Smooth muscle cell of the brain vasculature (primary cell): ENCODE measurements around the gene BTNL3.
"Not testable (repeated sequence)": the region's sequence is repeated elsewhere in the genome, so short reads cannot be mapped to it uniquely, and the experiment has no call there.

Experiments used
- DNase-seq: peaks from one replicate; pipeline ENCODE4 v3.0.0-alpha.2; 2012; ENCODE audit warnings: low read depth, low spot score

Gene BTNL3, protein sequence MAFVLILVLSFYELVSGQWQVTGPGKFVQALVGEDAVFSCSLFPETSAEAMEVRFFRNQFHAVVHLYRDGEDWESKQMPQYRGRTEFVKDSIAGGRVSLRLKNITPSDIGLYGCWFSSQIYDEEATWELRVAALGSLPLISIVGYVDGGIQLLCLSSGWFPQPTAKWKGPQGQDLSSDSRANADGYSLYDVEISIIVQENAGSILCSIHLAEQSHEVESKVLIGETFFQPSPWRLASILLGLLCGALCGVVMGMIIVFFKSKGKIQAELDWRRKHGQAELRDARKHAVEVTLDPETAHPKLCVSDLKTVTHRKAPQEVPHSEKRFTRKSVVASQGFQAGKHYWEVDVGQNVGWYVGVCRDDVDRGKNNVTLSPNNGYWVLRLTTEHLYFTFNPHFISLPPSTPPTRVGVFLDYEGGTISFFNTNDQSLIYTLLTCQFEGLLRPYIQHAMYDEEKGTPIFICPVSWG

DNA sequence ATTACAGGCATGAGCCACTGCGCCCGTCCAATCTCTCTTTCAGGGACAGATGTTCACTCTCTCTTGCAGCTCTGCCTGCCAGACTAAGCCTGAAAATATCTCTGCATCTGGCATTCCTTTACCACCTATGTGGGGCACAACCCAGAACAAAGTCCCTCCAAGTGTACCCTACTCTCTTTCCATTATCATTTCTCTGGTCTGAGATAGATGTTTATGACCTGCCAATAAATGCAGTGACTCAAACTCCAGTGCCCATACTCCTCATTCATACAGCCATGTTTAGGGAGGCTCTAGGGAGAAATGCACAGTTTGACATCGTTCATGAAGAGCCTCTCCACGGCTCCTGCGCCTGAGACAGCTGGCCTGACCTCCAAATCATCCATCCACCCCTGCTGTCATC lies at the start of gene BTNL3:
Gene BTNL3 (plus strand): TSS at position 255 of the 400 bp plus-strand sequence. CDS start 183 bp downstream, outside the sequence.
- DNase-seq, result no peak

DNA sequence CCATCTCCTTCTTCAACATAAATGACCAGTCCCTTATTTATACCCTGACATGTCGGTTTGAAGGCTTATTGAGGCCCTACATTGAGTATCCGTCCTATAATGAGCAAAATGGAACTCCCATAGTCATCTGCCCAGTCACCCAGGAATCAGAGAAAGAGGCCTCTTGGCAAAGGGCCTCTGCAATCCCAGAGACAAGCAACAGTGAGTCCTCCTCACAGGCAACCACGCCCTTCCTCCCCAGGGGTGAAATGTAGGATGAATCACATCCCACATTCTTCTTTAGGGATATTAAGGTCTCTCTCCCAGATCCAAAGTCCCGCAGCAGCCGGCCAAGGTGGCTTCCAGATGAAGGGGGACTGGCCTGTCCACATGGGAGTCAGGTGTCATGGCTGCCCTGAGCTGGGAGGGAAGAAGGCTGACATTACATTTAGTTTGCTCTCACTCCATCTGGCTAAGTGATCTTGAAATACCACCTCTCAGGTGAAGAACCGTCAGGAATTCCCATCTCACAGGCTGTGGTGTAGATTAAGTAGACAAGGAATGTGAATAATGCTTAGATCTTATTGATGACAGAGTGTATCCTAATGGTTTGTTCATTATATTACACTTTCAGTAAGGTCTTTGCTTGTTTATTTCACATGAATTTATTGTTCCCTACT lies 38.2 kb upstream of the BTNL3 start:
- no peak for DNase-seq

DNA sequence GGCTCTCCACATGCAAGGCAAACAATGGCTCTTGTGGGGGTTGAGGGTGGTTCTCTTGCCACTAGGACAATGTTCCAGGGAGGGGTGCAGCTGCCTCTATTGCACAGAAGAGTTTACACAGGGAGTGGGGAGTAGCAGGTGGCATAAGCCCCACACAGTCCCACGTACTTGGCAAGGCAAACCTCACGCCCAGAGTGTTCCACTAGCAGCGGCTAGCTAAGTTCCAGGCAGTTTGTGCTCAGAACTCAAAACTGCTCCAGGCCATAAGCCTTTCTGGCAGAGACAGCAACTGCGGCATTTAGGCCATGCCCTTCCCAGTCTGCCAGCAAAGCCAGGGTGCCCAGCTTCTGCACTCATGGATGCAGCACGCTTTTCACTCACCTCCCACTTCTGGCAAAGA lies 29.0 kb upstream of the BTNL3 start:
- no peak for DNase-seq

DNA sequence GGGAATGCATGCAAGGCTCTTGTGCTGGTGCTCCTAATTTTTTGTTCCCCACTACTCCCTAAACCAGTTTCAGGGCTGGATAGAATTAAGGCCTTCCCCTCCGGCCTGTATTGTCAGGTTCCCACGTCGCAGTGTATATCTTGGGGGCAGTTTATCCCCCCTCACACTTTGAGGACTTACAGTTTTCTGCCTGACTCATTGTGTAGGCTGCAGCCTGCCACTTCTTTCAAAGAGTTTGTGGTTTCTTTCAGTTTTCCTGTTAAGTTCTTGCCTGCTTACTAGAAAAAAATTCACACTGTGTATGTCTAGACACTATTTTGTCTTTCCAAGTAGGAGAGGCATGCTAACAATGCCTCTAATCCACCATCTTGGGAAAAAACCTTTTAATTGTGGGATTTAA lies 28.4 kb upstream of the BTNL3 start:
- no peak for DNase-seq

DNA sequence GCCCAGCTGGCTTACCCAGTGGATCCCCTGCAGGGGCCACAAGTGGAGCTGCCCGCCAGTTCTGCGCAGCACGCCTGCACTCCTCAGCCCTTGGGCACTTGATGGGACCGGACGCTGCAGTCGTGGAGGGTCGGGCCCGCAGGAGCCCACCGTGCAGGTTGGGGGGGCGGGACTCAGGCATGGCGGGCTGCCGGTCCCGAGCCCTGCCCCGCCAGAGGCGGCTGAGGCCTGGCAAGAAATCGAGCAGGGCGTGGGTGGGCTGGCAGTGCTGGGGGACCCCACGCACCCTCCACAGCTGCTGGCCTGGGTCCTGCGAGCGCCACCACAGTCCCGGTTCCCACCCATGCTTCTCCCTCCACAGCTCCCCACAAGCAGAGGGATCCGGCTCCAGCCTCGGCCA lies 19.2 kb upstream of the BTNL3 start:
- no peak for DNase-seq

DNA sequence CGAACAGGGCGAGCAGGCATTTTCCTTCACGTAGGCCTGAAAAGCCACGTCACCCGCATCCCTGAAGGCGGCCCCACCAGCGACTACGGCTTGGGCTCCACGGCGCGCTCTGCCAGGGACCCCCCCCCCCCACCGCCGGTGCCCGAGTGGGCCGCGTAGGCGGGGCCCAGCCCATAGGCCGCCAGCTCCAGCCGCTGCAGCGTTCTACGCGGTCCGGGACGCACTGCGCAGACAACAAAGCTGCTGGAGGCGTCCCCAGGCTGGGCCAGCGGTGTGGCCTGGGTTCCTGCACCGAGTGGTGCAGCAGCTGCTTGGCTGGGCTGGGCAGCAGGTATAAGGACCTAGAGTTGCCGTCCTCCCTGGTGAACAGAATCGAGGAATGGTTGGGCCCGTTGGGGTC lies 18.3 kb upstream of the BTNL3 start:
- DNase-seq, result no peak

DNA sequence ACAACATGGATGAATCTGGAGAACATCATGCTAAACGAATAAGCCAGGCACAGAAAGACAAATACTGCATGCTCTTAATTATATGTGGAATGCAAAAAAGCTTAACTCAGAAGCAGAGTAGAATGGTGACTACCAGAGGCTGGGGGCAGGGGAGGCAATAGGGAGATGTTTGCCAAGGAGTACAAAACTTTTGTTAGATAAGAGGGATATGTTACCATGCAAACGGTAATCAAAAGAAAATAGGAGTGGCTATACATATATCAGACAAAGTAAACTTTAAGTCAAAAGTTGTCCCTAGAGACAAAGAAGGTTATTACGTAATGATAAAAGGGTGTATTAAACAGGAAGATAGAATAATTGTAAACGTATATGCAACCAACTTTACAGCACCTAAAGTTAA lies 17.8 kb upstream of the BTNL3 start:
- DNase-seq, result no peak

DNA sequence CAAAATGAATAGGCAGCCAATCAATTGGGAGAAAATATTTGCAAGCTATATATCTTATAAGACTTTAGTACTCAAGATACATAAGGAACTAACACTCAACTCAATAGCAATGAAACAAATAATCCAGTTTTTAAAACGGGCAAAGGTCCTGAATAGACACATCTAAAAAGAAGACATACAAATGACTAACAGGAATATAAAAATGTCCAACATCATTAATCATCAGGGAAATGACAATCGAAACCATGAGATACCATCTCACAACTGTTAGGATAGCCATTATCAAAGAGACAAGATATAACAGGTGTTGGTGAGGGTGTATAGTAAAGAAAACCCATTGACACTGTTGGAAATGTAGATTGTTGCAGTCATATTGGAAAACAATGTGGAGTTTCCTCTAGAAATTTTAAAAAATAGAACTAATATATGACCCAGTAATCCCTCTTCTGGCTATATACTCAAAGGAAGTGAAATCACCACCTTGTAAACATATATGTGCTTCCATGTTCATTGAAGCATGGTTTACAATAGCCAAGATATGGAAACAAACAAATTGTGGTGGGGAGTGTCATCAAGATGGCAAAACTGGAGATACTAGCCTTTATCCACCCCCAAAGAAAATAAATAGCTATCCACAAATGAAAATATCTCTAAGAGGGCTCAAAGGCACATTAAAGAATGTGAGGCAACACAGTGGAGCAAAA lies 13.9 kb upstream of the BTNL3 start:
- no peak for DNase-seq

DNA sequence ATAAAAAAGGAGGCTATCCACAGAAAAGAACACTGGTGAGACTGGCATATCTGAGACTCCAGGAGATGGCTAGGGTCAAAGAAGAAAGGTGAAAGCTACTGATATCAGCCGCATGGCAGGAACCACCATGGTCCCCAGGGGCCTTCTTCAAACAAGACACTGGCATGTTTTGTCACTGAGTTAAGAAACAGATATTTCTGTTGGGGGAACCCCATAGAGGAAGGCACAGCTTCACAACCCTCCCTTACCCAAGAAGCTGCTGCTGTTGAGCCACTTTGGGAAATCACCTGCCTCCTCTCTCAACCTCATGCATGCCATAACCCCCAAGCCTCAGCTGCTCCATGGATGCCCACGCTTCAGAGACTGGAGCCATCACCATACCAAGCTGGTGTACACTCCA lies 13.3 kb upstream of the BTNL3 start:
- DNase-seq, result no peak

DNA sequence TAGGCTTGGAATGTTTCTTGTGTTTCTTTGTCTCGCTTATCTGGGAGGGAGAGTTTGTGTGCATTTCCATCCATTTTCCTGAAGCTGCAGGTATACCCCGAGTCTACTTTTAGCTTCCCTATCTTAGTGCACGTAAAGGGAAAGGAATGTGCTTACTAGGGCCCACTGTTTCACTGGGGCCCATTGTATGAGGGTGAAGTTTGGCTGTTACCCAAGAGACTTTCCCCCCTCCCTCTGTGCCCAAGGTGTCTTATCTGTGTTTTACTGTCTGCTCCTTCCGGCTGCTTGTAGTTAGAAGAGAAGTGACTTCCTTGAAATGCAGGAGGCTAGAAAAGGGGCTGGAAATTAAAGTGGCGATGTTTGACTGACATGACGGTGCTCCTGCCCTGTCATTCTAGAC lies 12.1 kb upstream of the BTNL3 start:
- no peak for DNase-seq

DNA sequence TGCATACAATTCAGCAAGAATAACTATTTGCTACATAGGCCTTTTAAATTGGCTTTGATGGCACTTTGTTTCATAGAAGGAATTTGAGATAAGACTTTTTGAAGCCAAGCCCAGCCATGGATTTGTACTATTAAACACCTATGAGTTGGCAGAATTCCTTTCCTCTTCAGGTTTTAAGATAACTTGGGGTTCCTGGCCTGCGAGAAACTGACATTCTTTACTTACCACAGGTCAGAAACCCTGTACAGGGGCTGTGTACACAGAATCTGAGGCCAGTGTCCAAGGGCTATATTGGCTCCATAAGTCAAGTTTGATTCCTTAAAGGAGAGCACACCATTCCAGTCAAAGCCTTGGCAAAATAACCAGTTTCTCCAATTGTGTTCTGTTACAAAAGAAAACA lies 10.8 kb upstream of the BTNL3 start:
- DNase-seq, result no peak

DNA sequence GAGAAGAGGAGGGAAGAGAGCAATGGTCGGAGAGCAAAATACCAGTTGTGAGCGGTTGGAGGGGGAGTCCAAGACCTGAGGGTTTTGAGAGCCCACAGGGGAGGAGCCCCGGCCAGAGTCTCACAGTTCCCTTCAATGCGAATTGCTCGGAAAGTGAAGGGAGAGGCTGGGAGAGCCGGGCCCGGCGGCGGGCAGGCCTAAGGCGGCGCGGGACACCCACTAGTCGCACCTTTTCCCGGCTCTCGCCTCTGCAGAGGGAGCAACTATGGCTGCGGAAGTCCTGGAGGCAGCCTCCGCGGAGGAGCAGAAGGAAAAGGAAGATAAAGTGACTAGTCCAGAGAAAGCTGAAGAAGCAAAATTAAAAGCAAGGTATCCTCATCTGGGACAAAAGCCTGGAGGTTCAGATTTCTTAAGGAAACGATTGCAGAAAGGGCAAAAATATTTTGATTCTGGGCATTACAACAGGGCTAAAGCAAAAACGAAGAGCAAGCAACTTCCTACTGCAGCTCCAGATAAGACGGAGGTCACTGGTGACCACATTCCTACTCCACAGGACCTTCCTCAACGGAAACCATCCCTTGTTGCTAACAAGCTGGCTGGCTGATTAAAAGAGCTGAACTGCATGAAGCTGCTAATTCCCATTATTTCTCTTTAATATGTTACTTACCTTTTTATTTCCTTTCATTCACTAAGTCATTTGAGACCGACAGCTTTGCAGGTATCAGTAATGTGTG lies 6.5 kb upstream of the BTNL3 start:
- no peak for DNase-seq

DNA sequence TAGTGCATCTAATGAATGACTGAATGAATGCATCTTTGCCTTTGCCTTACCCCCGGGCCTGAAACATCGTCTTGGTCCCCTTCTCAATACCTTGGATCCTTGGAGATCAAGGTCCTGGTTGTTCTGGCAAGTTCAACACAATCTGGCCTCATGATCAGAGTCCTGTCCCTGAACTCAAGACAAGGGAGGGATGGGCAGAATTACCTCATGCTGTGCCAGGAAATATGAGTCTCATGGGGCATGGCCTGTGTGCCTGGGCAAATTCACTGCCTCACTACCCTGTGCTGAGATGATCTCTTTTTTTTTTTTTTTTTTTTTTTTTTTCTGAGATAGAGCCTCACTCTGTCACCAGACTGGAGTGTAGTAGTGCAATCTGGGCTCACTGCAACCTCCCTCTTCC lies 630 bp upstream of the BTNL3 start:
- no peak for DNase-seq

DNA sequence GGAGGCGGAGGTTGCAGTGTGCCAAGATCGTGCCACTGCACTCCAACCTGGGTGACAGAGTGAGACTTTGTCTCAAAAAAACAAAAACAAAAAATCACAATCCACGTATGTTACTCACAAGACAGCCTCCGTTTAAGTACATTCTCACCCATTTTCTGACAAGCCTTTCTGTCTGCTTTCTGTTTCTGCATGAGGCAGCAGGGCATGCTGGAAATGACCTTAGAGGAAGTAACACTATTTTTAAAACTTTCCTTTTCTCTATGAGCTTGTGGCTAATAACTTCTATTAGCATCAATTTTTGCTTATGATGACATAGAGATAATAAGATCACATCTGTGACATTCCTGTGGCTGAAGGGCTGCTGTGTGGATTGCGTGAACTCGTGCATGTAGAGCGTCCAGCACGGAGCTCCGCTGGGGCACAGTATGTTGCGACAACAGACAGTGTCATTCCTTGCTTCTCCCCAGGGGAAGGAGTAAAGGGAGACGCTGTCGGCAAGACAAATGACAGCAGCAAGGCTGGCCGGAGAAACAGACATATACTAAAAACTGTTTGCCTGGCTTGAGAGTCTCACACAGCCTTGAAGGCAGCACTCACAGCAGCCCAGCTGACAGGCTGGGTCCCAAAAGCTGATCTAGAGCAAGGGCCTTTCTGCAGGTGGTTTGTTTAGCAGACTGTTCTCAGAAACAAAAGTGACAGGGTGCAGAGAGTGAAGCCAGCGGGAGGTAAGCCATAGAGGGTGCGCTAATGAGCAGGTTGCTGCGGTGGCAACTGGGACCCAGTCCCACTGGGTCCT lies 1.6 kb downstream of the BTNL3 start:
- no peak for DNase-seq

DNA sequence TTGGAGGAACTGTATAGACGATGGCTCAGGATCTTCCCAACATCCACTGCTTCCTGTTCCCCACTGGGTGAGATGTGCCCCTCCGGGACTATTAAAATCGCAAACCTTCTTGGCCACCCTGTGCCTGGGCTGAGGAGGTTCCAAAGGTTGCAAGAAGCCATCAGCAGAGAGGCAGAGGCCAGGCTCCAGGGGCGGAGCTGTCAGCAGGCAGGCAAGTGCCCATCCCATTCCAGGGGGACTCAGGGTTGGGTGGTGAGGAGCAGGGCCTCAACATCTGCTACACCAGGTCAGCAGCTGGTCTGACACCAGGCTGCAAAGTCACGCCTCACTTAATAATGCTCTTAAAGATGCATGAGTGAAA lies 2.2 kb downstream of the BTNL3 start:
- DNase-seq, result no peak

DNA sequence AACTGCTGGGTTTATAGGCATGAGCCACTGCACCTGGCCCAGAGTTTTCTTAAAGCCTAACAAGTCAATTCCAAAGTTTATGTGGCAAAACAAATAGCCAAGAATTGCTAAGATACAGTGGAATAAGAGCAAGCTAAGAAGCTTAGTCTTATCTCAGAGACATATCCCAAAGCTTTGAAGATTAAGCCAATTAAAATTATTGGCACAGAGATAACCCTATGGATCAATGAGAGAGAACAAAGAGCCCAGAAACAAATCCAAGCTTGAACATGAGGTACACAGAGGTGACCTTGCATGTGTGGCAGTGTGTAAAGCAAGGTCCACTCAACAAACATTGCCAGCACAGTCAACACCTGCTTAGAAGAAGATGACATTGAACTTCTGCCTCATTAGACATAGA lies 13.3 kb downstream of the BTNL3 start:
- no peak for DNase-seq

DNA sequence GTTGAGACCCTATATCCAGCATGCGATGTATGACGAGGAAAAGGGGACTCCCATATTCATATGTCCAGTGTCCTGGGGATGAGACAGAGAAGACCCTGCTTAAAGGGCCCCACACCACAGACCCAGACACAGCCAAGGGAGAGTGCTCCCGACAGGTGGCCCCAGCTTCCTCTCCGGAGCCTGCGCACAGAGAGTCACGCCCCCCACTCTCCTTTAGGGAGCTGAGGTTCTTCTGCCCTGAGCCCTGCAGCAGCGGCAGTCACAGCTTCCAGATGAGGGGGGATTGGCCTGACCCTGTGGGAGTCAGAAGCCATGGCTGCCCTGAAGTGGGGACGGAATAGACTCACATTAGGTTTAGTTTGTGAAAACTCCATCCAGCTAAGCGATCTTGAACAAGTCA lies 17.1 kb downstream of the BTNL3 start:
- no peak for DNase-seq

DNA sequence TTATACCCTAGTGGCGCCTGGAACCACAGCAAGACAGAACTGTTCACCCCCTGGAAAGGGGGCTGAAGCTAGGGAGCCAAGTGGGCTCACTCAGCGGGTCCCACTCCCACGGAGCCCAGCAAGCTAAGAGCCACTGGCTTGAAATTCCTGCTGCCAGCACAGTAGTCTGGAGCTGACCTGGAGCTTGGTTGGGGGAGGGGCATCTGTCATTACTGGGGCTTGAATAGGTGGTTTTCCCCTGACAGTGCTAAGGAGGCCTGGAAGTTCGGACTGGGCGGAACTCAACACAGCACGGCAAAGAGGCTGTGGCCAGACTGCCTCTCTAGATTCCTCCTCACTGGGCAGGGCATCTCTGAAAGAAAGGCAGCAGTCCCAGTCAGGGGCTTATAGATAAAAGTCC lies 19.5 kb downstream of the BTNL3 start:
- no peak for DNase-seq

DNA sequence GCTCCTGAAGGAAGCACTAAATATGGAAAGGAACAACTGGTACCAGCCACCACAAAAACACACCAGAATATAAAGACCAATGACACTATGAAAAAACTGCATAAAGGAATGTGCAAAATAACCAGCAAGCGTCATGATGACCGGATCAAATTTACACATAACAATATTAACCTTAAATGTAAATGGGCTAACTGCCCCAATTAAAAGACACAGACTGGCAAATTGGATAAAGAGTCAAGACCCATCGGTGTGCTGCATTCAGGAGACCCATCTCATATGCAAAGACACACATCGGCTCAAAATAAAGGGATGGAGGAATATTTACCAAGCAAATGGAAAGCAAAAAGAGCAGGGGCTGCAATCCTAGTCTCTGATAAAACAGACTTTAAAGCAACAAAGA lies 21.4 kb downstream of the BTNL3 start:
- DNase-seq, result not testable (repeated sequence)

DNA sequence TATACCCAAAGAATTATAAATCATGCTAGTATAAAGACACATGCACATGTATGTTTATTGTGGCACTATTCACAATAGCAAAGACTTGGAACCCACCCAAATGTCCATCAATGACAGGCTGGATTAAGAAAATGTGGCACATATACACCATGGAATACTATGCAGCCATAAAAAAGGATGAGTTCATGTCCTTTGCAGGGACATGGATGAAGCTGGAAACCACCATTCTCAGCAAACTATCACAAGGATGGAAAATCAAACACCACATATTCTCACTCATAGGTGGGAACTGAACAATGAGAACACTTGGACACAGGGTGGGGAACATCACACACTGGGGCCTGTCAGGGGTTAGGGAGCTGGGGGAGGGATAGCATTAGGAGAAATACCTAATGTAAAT lies 26.0 kb downstream of the BTNL3 start:
- not testable (repeated sequence) for DNase-seq

DNA sequence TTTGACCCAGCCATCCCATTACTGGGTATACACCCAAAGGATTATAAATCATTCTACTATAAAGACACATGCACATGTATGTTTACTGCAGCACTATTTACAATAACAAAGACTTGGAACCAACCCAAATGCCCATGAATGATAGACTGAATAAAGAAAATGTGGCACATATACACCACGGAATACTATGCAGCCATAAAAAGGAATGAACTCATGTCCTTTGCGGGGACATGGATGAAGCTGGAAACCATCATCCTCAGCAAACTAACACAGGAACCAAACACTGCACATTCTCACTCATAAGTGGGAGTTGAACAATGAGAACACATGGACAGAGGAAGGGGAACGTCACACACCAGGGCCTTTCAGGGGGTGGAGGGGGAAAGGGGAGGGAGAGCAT lies 28.8 kb downstream of the BTNL3 start:
- not testable (repeated sequence) for DNase-seq
